ENCODE data around the gene DNAI1.

The DNAI1 gene

GRCh38 chr9:34413231-34413852 lies 45.3 kb upstream of the DNAI1 start:
- TF ChIP-seq, protein P1, sequence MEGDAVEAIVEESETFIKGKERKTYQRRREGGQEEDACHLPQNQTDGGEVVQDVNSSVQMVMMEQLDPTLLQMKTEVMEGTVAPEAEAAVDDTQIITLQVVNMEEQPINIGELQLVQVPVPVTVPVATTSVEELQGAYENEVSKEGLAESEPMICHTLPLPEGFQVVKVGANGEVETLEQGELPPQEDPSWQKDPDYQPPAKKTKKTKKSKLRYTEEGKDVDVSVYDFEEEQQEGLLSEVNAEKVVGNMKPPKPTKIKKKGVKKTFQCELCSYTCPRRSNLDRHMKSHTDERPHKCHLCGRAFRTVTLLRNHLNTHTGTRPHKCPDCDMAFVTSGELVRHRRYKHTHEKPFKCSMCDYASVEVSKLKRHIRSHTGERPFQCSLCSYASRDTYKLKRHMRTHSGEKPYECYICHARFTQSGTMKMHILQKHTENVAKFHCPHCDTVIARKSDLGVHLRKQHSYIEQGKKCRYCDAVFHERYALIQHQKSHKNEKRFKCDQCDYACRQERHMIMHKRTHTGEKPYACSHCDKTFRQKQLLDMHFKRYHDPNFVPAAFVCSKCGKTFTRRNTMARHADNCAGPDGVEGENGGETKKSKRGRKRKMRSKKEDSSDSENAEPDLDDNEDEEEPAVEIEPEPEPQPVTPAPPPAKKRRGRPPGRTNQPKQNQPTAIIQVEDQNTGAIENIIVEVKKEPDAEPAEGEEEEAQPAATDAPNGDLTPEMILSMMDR (IDR thresholded peaks at IDR 0.05; ENCODE audit: low read length) = no peak
- TF ChIP-seq EZH2 (IDR thresholded peaks at IDR 0.05; ENCODE audit: borderline replicate concordance, low read length) = no peak
- H3K36me3 ChIP-seq (ENCODE audit: insufficient read depth, low read length) = no peaks in the 10 kb centered on the region
- H3K4me3 ChIP-seq (ENCODE audit: low read depth, low read length, poor library complexity, severe bottlenecking) = no peak overlapping the region
- no peaks in the 10 kb centered on the region for H3K9me2 ChIP-seq (ENCODE audit: low read depth, low read length)
- H4K20me1 ChIP-seq (ENCODE audit: insufficient read depth, low read length) = no peaks in the 10 kb centered on the region
- H2AFZ ChIP-seq (ENCODE audit: low read length) = no peak overlapping the region
- no peak overlapping the region for H3K4me2 ChIP-seq (ENCODE audit: low read length)
- no peak overlapping the region for H3K9ac ChIP-seq (ENCODE audit: low read length)
- no peaks in the 10 kb centered on the region for H3F3A ChIP-seq (ENCODE audit: insufficient read depth, low read length)
- H3K79me2 ChIP-seq (ENCODE audit: insufficient read depth, low read length) = no peaks in the 10 kb centered on the region
- H3K4me1 ChIP-seq (ENCODE audit: insufficient read depth, low read length, severe bottlenecking) = no peaks in the 10 kb centered on the region
- no peaks in the 10 kb centered on the region for H3K27me3 ChIP-seq (ENCODE audit: insufficient read depth, low read length)
- H3K27ac ChIP-seq (ENCODE audit: low read depth, low read length, poor library complexity, severe bottlenecking) = no peak overlapping the region
- H3K9me3 ChIP-seq (ENCODE audit: low read length) = no peaks in the 10 kb centered on the region

- H3K79me2 ChIP-seq (ENCODE audit: insufficient read depth, low read length) = no peaks in the 10 kb centered on the region
- H4K20me1 ChIP-seq (ENCODE audit: insufficient read depth, low read length) = no peaks in the 10 kb centered on the region
- no peak overlapping the region for H2AFZ ChIP-seq (ENCODE audit: low read length)
- no peak overlapping the region for H3K27ac ChIP-seq (ENCODE audit: low read depth, low read length, poor library complexity, severe bottlenecking)
- H3K9ac ChIP-seq (ENCODE audit: low read length) = no peak overlapping the region
- no peaks in the 10 kb centered on the region for H3F3A ChIP-seq (ENCODE audit: insufficient read depth, low read length)
- H3K9me2 ChIP-seq (ENCODE audit: low read depth, low read length) = no peaks in the 10 kb centered on the region
- no peak overlapping the region for H3K4me2 ChIP-seq (ENCODE audit: low read length)
- no peaks in the 10 kb centered on the region for H3K4me1 ChIP-seq (ENCODE audit: insufficient read depth, low read length, severe bottlenecking)
- no peaks in the 10 kb centered on the region for H3K27me3 ChIP-seq (ENCODE audit: insufficient read depth, low read length)
- H3K9me3 ChIP-seq (ENCODE audit: low read length) = no peaks in the 10 kb centered on the region
- TF ChIP-seq, protein P1 (IDR thresholded peaks at IDR 0.05; ENCODE audit: low read length) = no peak
- no peak for TF ChIP-seq EZH2 (IDR thresholded peaks at IDR 0.05; ENCODE audit: borderline replicate concordance, low read length)
- H3K4me3 ChIP-seq (ENCODE audit: low read depth, low read length, poor library complexity, severe bottlenecking) = no peak overlapping the region
- no peaks in the 10 kb centered on the region for H3K36me3 ChIP-seq (ENCODE audit: insufficient read depth, low read length)
Measured at GRCh38 chr9:34417734-34418133, 40.9 kb upstream of the DNAI1 start.

DNA sequence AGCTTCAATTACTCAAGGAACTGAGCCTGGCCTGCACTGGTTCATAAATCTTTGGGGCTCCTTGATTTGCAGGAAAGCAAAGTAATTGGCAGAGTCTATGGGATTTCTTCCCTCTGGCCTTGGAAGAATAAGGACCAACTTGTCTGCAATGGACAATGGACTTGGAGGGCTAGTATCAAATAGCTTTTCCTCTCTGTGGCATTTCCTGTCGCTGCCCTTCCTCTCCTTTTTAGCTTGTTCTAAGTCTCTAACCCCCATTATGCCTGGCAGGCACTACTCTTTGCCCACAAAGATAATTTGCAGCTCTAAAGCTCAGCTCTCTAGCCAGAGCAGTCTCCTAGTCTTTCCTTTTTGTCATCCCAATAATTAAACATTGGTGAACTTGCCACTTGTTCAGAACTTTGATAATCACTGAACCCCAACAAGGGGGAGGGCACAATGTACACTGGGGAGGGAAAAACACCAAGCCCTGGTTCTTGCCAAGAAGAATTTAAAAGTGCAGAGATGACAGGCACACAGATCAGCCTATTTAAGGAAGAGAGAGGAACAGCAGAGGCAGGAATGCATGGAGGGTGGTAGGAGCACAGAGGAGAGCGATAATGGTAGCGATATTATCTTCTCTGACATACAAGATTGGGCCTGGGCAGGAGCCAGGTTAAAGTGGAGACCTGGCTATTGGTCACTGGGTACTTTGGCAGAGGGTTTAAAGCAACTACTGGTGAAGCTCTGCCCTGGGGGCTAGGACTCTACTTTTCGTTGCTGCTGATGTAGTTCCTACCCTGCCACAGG lies 38.7 kb upstream of the DNAI1 start:
- Histone ChIP-seq H3K79me2 (ENCODE audit: insufficient read depth, low read length) (no peaks in the 10 kb centered on the region), H4K20me1 (ENCODE audit: insufficient read depth, low read length) (no peaks in the 10 kb centered on the region), H3K4me3 (ENCODE audit: low read depth, low read length, poor library complexity, severe bottlenecking) (no peak overlapping the region), H3K27me3 (ENCODE audit: insufficient read depth, low read length) (no peaks in the 10 kb centered on the region), H3K9me2 (ENCODE audit: low read depth, low read length) (no peaks in the 10 kb centered on the region), H3K9ac (ENCODE audit: low read length) (no peak overlapping the region), H3F3A (ENCODE audit: insufficient read depth, low read length) (no peaks in the 10 kb centered on the region), H3K4me2 (ENCODE audit: low read length) (no peak overlapping the region), H3K27ac (ENCODE audit: low read depth, low read length, poor library complexity, severe bottlenecking) (no peak overlapping the region), H2AFZ (ENCODE audit: low read length) (no peak overlapping the region), H3K9me3 (ENCODE audit: low read length) (no peaks in the 10 kb centered on the region), H3K36me3 (ENCODE audit: insufficient read depth, low read length) (no peaks in the 10 kb centered on the region), H3K4me1 (ENCODE audit: insufficient read depth, low read length, severe bottlenecking) (no peaks in the 10 kb centered on the region)
- TF ChIP-seq, protein P1 (IDR thresholded peaks at IDR 0.05; ENCODE audit: low read length) = no peak
- TF ChIP-seq EZH2 (IDR thresholded peaks at IDR 0.05; ENCODE audit: borderline replicate concordance, low read length) = no peak

Data from OCI-LY1 (cell line).